ENCODE measurements around the gene RASAL2. TPM values are rescaled to one million over a fixed set of nuclear protein-coding genes. Genes with fewer than 3 reads are reported as not detected.

RASAL2 gene
- total and polyA plus RNA-seq, 2 experiments from 2014 or later: 16.0 to 42.2 TPM

- no peaks in the 10 kb centered on the region for H3K27me3 Mint-ChIP-seq (ENCODE audit: insufficient read depth, low read depth, poor library complexity)
- H3K36me3 Mint-ChIP-seq (ENCODE audit: low read depth): no peaks in the 10 kb centered on the region
- ATAC-seq: no peak
- Histone ChIP-seq H3K4me3 (no peak overlapping the region), H3K9me2 (ENCODE audit: insufficient read depth) (0 out of 2 replicates have a peak, but pooled peaks cover 8% of the 10 kb centered on the region), H3K4me1 (ENCODE audit: insufficient read depth) (no peaks in the 10 kb centered on the region), H3K27me3 (ENCODE audit: insufficient read depth) (no peaks in the 10 kb centered on the region), H4K20me1 (replicated peaks; ENCODE audit: insufficient read depth) (no peaks in the 10 kb centered on the region), H3K79me2 (replicated peaks; ENCODE audit: insufficient read depth) (no peaks in the 10 kb centered on the region), H3K27ac (ENCODE audit: low read depth) (no peak overlapping the region), H3F3A (replicated peaks; ENCODE audit: low read depth) (no peaks in the 10 kb centered on the region), H2AFZ (no peak overlapping the region), H3K36me3 (ENCODE audit: insufficient read depth) (no peaks in the 10 kb centered on the region), H3K4me2 (no peak overlapping the region)
- TF ChIP-seq JUNB (IDR thresholded peaks at IDR 0.05; ENCODE audit: unreplicated experiment): no peak
- TF ChIP-seq CTCF (conservative IDR thresholded peaks at IDR 0.05; ENCODE audit: low read depth in 2 of 2): no peak
- TF ChIP-seq ZNF331 (CRISPR knock-in tag; IDR thresholded peaks at IDR 0.05; ENCODE audit: low read depth): no peak
- no peak for TF ChIP-seq EZH2 (IDR thresholded peaks at IDR 0.05; ENCODE audit: low read depth, unreplicated experiment)
- TF ChIP-seq STAT1 (IDR thresholded peaks at IDR 0.05; ENCODE audit: unreplicated experiment): no peak
- no peak for TF ChIP-seq CREB1 (CRISPR knock-in tag; IDR thresholded peaks at IDR 0.05; ENCODE audit: low read depth)
- TF ChIP-seq ZNF114 (CRISPR knock-in tag; IDR thresholded peaks at IDR 0.05): no peak
- TF ChIP-seq NANOG (IDR thresholded peaks at IDR 0.05; ENCODE audit: borderline replicate concordance): no peak
- TF ChIP-seq, protein P1, sequence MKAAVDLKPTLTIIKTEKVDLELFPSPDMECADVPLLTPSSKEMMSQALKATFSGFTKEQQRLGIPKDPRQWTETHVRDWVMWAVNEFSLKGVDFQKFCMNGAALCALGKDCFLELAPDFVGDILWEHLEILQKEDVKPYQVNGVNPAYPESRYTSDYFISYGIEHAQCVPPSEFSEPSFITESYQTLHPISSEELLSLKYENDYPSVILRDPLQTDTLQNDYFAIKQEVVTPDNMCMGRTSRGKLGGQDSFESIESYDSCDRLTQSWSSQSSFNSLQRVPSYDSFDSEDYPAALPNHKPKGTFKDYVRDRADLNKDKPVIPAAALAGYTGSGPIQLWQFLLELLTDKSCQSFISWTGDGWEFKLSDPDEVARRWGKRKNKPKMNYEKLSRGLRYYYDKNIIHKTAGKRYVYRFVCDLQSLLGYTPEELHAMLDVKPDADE (IDR thresholded peaks at IDR 0.05): no peak
- no peak for TF ChIP-seq REST (IDR thresholded peaks at IDR 0.05; ENCODE audit: unreplicated experiment)
- TF ChIP-seq POLR2AphosphoS5 (IDR thresholded peaks at IDR 0.05; ENCODE audit: low read depth): no peak
- TF ChIP-seq, protein P2, sequence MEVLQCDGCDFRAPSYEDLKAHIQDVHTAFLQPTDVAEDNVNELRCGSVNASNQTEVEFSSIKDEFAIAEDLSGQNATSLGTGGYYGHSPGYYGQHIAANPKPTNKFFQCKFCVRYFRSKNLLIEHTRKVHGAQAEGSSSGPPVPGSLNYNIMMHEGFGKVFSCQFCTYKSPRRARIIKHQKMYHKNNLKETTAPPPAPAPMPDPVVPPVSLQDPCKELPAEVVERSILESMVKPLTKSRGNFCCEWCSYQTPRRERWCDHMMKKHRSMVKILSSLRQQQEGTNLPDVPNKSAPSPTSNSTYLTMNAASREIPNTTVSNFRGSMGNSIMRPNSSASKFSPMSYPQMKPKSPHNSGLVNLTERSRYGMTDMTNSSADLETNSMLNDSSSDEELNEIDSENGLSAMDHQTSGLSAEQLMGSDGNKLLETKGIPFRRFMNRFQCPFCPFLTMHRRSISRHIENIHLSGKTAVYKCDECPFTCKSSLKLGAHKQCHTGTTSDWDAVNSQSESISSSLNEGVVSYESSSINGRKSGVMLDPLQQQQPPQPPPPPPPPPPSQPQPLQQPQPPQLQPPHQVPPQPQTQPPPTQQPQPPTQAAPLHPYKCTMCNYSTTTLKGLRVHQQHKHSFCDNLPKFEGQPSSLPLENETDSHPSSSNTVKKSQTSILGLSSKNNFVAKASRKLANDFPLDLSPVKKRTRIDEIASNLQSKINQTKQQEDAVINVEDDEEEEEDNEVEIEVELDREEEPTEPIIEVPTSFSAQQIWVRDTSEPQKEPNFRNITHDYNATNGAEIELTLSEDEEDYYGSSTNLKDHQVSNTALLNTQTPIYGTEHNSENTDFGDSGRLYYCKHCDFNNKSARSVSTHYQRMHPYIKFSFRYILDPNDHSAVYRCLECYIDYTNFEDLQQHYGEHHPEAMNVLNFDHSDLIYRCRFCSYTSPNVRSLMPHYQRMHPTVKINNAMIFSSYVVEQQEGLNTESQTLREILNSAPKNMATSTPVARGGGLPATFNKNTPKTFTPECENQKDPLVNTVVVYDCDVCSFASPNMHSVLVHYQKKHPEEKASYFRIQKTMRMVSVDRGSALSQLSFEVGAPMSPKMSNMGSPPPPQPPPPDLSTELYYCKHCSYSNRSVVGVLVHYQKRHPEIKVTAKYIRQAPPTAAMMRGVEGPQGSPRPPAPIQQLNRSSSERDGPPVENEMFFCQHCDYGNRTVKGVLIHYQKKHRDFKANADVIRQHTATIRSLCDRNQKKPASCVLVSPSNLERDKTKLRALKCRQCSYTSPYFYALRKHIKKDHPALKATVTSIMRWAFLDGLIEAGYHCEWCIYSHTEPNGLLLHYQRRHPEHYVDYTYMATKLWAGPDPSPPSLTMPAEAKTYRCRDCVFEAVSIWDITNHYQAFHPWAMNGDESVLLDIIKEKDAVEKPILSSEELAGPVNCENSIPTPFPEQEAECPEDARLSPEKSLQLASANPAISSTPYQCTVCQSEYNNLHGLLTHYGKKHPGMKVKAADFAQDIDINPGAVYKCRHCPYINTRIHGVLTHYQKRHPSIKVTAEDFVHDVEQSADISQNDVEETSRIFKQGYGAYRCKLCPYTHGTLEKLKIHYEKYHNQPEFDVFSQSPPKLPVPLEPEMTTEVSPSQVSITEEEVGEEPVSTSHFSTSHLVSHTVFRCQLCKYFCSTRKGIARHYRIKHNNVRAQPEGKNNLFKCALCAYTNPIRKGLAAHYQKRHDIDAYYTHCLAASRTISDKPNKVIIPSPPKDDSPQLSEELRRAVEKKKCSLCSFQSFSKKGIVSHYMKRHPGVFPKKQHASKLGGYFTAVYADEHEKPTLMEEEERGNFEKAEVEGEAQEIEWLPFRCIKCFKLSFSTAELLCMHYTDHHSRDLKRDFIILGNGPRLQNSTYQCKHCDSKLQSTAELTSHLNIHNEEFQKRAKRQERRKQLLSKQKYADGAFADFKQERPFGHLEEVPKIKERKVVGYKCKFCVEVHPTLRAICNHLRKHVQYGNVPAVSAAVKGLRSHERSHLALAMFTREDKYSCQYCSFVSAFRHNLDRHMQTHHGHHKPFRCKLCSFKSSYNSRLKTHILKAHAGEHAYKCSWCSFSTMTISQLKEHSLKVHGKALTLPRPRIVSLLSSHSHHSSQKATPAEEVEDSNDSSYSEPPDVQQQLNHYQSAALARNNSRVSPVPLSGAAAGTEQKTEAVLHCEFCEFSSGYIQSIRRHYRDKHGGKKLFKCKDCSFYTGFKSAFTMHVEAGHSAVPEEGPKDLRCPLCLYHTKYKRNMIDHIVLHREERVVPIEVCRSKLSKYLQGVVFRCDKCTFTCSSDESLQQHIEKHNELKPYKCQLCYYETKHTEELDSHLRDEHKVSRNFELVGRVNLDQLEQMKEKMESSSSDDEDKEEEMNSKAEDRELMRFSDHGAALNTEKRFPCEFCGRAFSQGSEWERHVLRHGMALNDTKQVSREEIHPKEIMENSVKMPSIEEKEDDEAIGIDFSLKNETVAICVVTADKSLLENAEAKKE (CRISPR knock-in tag; IDR thresholded peaks at IDR 0.05): no peak
- TF ChIP-seq EZH2phosphoT487 (IDR thresholded peaks at IDR 0.05; ENCODE audit: unreplicated experiment): no peak
- no peaks in the 10 kb centered on the region; the same call in 2 of the 3 replicates for H3K9me3 Mint-ChIP-seq
- no peak overlapping the region for H3K27ac Mint-ChIP-seq
- no peaks in the 10 kb centered on the region; the same call in 2 of the 3 replicates for H3K4me1 Mint-ChIP-seq
- no peak overlapping the region for H3K4me3 Mint-ChIP-seq
- no peak for DNase-seq (ENCODE audit: low spot score)
These were observed 433.2 kb downstream of the RASAL2 start for GRCh38 chr1:178527117-178527516.

All from GM23338 (cell line).